Right ventricle myocardium inferior (tissue), 1 donor: ENCODE data around the gene PLP1. TPM values are rescaled to one million over a fixed set of nuclear protein-coding genes. Genes with fewer than 3 reads are reported as not detected.
"Not testable (repeated sequence)": the region's sequence is repeated elsewhere in the genome, so short reads cannot be mapped to it uniquely, and the experiment has no call there.

Source experiments
- ATAC-seq: fragments of 200-7000 bp; cut with Tn5 transposase; one replicate; pipeline ENCODE4 v1.9.1; 2020; ENCODE audit warnings: mild to moderate bottlenecking, moderate library complexity
- DNase-seq: peaks from one replicate; pipeline ENCODE4 v3.0.0; 2021; ENCODE audit errors: missing footprints
- intact Hi-C: fragments of 100-400 bp; cut with DNase I; formaldehyde crosslinking; loops from one replicate; pipeline ENCODE4 v1.11.0; 2022
- total RNA-seq: library from RNA; stranded (reverse); fragmentation: NEBNext Ultra II Directional; extraction: Animal tissue kit (Norgen Biotek cat#: 25700); gene quantifications from one replicate; pipeline ENCODE4 v1.2.1, GENCODE V29; 2021
- donor health status: DM: no; HTN: yes; CAD: no; lungs with severe emphysema.

Gene PLP1
- total RNA-seq, 1 donor from 2014 or later = 11.4 TPM

GRCh38 chrX:103817101-103817500 is 40.5 kb downstream of the PLP1 start:
- intact Hi-C loops = loop anchor here (2.0 kb wide), 1 partner anchor 128 kb away; no protein-coding TSS in a partner anchor
- not testable (repeated sequence) for DNase-seq, ATAC-seq

GRCh38 chrX:103817502-103817901 is 40.9 kb downstream of the PLP1 start:
- intact Hi-C loops = loop anchor here (2.0 kb wide), 1 partner anchor 129 kb away; no protein-coding TSS in a partner anchor
- ATAC-seq = no peak
- DNase-seq = no peak

- intact Hi-C loops = no loop called here
- DNase-seq = no peak
- ATAC-seq = no peak
Observed at GRCh38 chrX:103818842-103819619, 42.4 kb downstream of the PLP1 start.

- not testable (repeated sequence) for ATAC-seq, DNase-seq
- intact Hi-C loops = loop anchor here (5.0 kb wide), 1 partner anchor 289 kb away; no protein-coding TSS in a partner anchor
Observed at GRCh38 chrX:103820802-103821201, 44.2 kb downstream of the PLP1 start.

- no peak for ATAC-seq
- intact Hi-C loops = loop anchor here (5.0 kb wide), 1 partner anchor 291 kb away; no protein-coding TSS in a partner anchor
- DNase-seq = no peak
Observed at GRCh38 chrX:103823591-103823990, 47.0 kb downstream of the PLP1 start.

GRCh38 chrX:103825881-103826280 is 49.2 kb downstream of the PLP1 start:
- DNase-seq (no peak), ATAC-seq (no peak)
- intact Hi-C loops = no loop called here

- ATAC-seq = peak; percentile 62
- no peak for DNase-seq
- intact Hi-C loops = no loop called here
Observed at GRCh38 chrX:103828529-103828928, 51.9 kb downstream of the PLP1 start.

GRCh38 chrX:103830848-103831247 is 54.2 kb downstream of the PLP1 start:
- intact Hi-C loops = no loop called here
- ATAC-seq = no peak
- no peak for DNase-seq

GRCh38 chrX:103831342-103831802 is 54.7 kb downstream of the PLP1 start:
- DNase-seq = no peak

GRCh38 chrX:103831803-103832544 is 55.3 kb downstream of the PLP1 start, which contains the start of gene RAB9B:
TSS of gene RAB9B (minus strand) at chrX:103832257. CDS start at chrX:103825784, 6,473 bp downstream.
- intact Hi-C loops = no loop called here
- peak; percentile 92 for ATAC-seq

More at GRCh38 chrX:103831342-103831802, 54.7 kb downstream of the PLP1 start:
- intact Hi-C loops = no loop called here
- peak; percentile 56 for ATAC-seq

GRCh38 chrX:103839404-103839803 is 62.8 kb downstream of the PLP1 start:
- no peak for DNase-seq
- ATAC-seq = no peak
- intact Hi-C loops = no loop called here

More at GRCh38 chrX:103831803-103832544, 55.3 kb downstream of the PLP1 start, which contains the start of gene RAB9B:
- DNase-seq = peak; percentile 83

Other genes with a start within 250 kb of the PLP1 start
- 64.3 TPM for gene TCEAL4, start 191.3 kb upstream of the PLP1 start, total RNA-seq
- 19.3 TPM for gene TCEAL3, start 168.9 kb upstream of the PLP1 start, total RNA-seq
- gene TCEAL1, start 147.9 kb upstream of the PLP1 start, total RNA-seq = 25.0 TPM
- 159 TPM for gene MORF4L2, start 90.1 kb upstream of the PLP1 start, total RNA-seq
- not detected for gene TMEM31, start 65.9 kb upstream of the PLP1 start, total RNA-seq
- gene RAB9B, start 55.4 kb downstream of the PLP1 start, total RNA-seq = 33.9 TPM
- gene TMSB15B, start 185.8 kb downstream of the PLP1 start, total RNA-seq = 0.27 TPM
- not detected for gene H2BW1, start 236.9 kb downstream of the PLP1 start, total RNA-seq